Fibroblast of skin of abdomen (primary cell): ENCODE data around the gene ILK.
A peak's percentile ranks its signal among the peaks of the same experiment; 100 is the strongest.

Source experiments
- DNase-seq: peaks from one replicate; pipeline ENCODE4 v3.0.0-alpha.2; 2013

The ILK gene

GRCh38 chr11:6622261-6623171, 18.9 kb downstream of the ILK start:
- no peak for DNase-seq

GRCh38 chr11:6623391-6624363, 20.1 kb downstream of the ILK start:
- DNase-seq = no peak

GRCh38 chr11:6625156-6625831, 21.7 kb downstream of the ILK start:
- DNase-seq = no peak

GRCh38 chr11:6625832-6626420, 22.4 kb downstream of the ILK start:
- no peak for DNase-seq

GRCh38 chr11:6626971-6627761, 23.6 kb downstream of the ILK start:
- no peak for DNase-seq

GRCh38 chr11:6627762-6628241, 24.2 kb downstream of the ILK start:
- no peak for DNase-seq

GRCh38 chr11:6628526-6628925, 25.0 kb downstream of the ILK start:
- no peak for DNase-seq

GRCh38 chr11:6629573-6629891, 26.0 kb downstream of the ILK start:
- DNase-seq = no peak

GRCh38 chr11:6629892-6630631, 26.5 kb downstream of the ILK start:
- no peak for DNase-seq

GRCh38 chr11:6630632-6631291, 27.2 kb downstream of the ILK start:
- DNase-seq = no peak

- DNase-seq = no peak
Measured at GRCh38 chr11:6631361-6631890, 27.9 kb downstream of the ILK start.

GRCh38 chr11:6632116-6633073, 28.8 kb downstream of the ILK start:
- DNase-seq = no peak

- DNase-seq = no peak
Measured at GRCh38 chr11:6633422-6634408, 30.1 kb downstream of the ILK start.

- no peak for DNase-seq
Measured at GRCh38 chr11:6634534-6634933, 31.0 kb downstream of the ILK start.

- peak; percentile 34 for DNase-seq
Measured at GRCh38 chr11:6635082-6635932, 31.7 kb downstream of the ILK start.

- no peak for DNase-seq
Measured at GRCh38 chr11:6636480-6636879, 32.9 kb downstream of the ILK start.
